HuH-7 (cell line): ENCODE results near the gene RLIM.
"Not testable (repeated sequence)": the region's sequence is repeated elsewhere in the genome, so short reads cannot be mapped to it uniquely, and the experiment has no call there.

ENCODE experiments used
- DNase-seq: peaks from one replicate; pipeline ENCODE4 v3.0.0; 2011; ENCODE audit warnings: low spot score

RLIM gene

DNA sequence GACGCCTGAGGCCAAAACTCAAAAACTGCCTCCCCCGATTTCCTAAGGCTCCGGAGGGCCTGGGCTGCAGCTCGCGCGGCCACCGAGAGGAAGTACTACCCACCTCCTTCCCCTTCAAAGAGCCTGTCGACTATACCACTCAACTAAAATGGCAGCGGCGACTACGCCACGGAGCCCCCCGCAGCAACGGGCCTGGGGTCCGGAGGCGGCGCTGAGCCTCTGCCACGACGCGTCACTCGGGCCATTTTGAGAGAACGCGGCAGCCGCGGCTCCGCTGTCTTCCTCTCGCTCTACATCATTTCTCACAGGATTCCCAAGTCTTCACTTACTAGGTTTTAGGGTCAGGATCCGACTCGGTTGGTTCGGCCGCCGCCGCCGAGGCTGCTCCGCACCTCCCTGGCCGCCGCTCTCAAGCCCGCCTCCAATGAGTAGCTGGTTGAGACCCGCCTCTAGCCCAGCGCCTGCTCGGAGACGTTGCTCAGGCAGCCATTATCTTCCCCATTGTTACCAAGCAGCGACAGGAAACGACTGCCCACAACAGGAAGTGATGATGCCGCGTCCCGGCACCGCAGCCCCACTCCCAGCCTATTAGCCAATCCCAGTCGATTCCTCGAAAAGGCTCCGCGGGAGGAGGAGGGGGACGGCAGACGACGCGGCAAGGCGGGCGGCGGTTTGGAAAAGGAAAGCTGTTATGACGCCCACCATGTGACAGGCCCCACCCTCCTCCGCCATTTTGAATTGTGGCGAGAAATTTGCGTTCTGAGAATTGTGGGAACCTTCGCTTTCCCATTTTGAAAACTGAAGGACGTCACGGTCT lies at the start of gene RLIM:
Gene RLIM, minus strand, starts transcription at position 532 of the 817 bp plus-strand sequence. CDS start 18,647 bp downstream, outside the sequence.
- DNase-seq = peak; percentile 88

- DNase-seq = no peak
These were observed 41.8 kb upstream of the RLIM start for GRCh38 chrX:74656079-74656745.

DNA sequence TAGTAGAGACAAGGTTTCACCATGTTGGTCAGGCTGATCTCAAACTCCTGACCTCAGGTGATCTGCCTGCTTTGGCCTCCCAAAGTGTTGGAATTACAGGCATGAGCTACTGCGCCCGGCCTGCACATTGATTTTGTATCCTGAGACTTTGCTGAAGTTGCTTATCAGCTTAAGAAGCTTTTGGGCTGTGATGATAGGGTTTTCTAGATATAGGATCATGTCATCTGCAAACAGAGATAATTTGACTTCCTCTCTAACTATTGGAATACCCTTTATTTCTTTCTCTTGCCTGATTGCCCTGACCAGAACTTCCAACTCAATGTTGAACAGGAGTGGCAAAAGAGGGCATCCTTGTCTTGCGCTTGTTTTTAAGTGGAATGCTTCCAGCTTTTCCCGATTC lies 40.5 kb upstream of the RLIM start:
- DNase-seq = not testable (repeated sequence)

- no peak for DNase-seq
These were observed 22.4 kb upstream of the RLIM start for GRCh38 chrX:74636749-74637314.

GRCh38 chrX:74613370-74614092 lies 893 bp downstream of the RLIM start:
- peak; percentile 11 for DNase-seq

DNA sequence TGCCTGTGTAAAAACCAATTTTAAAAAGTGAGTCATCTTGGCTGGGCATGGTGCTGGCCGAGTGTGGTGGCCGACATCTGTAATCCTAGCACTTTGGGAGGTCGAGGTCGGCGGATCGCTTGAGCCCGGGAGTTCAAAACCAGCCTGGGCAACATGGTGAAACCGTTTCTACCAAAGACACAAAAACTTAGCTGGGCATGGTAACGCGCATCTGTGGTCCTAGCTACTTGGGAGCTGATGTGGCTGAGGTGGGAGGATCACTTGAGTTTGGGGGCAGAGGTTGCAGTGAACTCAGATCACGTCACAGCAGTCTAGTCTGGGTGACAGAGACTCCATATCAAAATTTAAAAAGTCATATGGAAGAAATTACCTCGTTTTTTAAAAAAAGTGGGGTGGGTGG lies 7.6 kb downstream of the RLIM start:
- DNase-seq = no peak

GRCh38 chrX:74606342-74606741 lies 8.1 kb downstream of the RLIM start:
- DNase-seq = no peak

DNA sequence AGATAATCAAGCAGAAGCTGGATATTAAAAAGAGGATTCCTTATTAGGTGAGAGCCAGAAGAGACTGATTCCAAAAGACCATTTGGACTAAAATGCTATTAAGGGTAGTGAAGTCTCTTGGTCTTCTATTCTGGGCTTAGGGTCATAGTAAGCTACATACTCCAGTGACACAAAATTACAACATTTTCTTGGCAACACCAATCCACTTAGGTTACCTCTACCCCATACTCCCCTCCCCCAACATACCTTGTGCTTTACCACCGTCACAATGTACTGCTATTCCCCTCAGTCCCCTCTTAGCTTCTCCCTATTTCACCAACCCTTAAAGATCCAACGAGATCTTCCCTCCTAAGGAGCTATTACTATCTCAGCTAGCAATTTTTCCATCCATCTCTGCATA lies 11.4 kb downstream of the RLIM start:
- no peak for DNase-seq

DNA sequence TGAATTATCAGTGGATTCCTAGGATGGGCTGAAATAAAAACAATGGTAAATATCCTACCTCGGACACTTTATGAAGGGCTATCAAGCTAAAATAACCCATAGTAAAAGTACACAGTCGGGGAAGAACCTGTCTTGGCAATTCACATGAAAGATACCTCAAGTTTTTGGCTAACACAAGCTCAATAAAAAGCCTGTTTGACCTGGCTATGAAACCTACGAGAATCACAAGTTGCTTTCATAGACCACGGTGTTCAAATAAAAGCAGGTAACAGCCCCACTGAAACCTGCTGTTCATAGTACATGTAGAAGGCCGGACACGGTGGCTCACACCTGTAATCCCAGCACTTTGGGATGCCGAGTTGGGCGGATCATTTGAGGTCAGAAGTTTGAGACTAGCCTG lies 12.3 kb downstream of the RLIM start:
- DNase-seq = no peak

- DNase-seq = no peak
These were observed 20.8 kb downstream of the RLIM start for GRCh38 chrX:74593593-74593992.

GRCh38 chrX:74585766-74586165 lies 28.7 kb downstream of the RLIM start:
- DNase-seq = no peak

DNA sequence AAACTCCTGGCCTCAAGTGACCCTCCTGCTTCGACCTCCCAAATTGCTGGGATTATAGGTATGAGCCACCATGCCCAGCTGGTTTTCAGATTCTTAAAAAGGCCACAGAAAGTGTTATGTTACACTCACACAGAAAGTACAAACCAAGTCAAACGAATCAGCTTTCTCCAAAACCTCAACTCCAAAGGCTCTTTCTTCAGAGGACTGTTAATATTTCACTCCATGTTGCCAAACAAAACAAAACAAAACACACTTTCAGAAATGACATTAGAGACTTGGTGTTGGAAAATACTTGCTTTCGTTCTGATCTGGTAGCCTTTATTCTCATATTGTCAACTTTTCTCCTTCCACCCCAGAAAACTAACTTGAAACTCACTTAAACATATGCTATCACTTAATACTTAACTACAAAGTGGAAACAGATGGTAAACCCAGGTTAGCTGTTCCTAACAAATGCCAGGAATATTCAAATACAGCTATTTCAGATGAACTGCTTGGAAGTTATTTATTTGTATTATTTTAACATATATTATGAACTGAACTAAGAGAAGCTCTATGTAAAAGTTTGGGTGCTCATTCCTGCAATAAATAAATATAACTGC lies 34.7 kb downstream of the RLIM start:
- DNase-seq = no peak

- no peak for DNase-seq
These were observed 36.3 kb downstream of the RLIM start for GRCh38 chrX:74578137-74578536.

DNA sequence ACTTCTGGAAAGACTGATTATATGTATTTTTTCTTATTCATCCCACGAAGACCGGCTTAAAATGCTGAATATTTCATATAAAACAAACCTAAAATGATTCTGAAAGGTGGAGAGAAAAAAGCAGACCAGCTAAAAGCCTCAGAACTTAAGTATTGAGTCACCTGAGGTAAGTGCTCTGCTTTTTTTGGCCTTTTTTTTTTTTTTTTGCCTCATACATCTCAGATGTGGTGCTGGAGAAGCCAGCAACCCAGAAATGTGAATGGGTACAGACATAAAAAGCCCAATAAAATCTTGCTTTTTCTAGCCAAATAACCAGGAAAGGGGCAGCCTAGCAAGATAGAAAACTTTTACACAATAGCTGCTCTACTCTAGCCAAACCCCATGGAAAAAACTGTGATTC lies 57.0 kb downstream of the RLIM start:
- DNase-seq = no peak

DNA sequence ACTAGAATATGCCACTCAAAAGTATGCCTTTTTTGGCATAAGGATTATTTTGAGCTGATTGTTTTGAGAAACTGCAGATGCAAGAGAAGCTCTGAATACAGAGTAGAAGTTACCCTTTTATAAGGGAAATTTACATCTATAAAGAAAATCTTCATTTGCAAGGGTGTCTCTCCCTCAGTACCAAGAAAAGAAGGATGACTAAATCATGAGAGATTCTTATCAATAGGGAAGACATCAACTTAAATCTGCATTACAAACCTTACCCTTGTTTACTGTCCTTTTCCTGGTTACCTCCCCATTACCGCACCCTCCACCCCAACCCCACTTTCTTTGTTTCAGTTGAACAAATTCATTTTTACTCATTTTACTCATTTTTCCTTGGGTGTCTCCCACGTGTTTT lies 62.5 kb downstream of the RLIM start:
- no peak for DNase-seq

- peak; percentile 59 for DNase-seq
These were observed 64.1 kb downstream of the RLIM start for GRCh38 chrX:74550295-74550802.

DNA sequence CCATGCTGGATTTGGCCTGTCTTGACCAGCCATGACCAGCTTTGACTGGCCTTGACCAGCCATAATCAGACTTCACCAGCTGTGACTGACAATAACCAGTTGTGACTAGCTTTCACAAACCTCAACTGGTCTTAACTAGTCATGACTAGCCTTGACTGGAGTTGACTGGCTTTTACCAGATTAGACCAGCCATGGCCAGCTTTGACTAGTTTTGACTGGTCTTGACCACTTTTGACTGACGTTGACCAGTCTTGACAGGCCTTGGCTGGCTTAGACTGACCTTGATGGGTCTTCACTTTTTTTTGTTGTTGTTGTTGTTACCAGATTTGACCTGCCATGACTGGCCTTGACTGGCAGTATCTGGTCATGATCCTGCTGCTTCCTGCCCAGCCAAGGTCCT lies 67.4 kb downstream of the RLIM start:
- DNase-seq = no peak

GRCh38 chrX:74545880-74546523 lies 68.4 kb downstream of the RLIM start:
- DNase-seq = no peak

GRCh38 chrX:74540635-74541249 lies 73.7 kb downstream of the RLIM start:
- no peak for DNase-seq

DNA sequence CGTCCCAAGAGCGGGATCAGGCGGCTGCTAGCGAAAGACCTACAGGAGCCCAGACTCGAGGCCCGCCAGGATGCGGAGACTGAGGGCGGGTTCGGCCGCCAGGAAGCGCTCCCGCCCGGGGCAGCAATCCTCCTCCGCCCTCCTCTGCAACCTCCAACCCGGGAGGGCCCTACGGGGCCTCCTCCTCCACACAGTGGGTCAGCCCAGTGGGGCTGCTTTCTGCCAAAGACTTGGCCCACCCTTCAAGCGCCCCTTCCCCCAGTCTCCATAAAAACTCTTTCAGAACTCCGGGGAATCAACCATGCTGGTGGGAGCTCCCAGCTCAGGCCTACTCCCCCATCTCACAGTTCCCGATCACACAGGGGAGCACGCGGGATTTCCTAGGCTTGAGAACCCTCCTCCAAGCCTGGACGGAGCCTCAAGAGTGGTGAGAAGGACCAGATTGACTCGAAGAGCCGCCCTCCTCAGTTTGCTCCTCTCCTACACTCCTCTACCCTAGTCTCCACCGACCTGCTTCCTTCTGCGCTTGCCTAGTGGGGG lies 77.5 kb downstream of the RLIM start:
- DNase-seq = no peak
